HepG2 (cell line): ENCODE data around the gene MYLK3. TPM values are rescaled to one million over a fixed set of nuclear protein-coding genes. Genes with fewer than 3 reads are reported as not detected.

ENCODE experiments used
- CEBPB ChIP-seq: IDR thresholded peaks from 2 replicates; pipeline ENCODE4 v1.6.1; 2011; ENCODE audit warnings: low read depth, low read length, improper control_type of control experiment, borderline replicate concordance
- CEBPG ChIP-seq: IDR thresholded peaks from 2 replicates; pipeline ENCODE4 v1.6.1; 2016
- CERS6 ChIP-seq: sonication (generic); formaldehyde crosslinking; IDR thresholded peaks from 2 replicates; pipeline ENCODE4 v1.5.0; 2020; ENCODE audit warnings: missing genetic modification reagents
- GLI4 ChIP-seq: sonication (generic); formaldehyde crosslinking; IDR thresholded peaks from 2 replicates; pipeline ENCODE4 v1.5.1; 2020; ENCODE audit warnings: missing genetic modification reagents, mild to moderate bottlenecking, moderate library complexity, borderline replicate concordance
- HBP1 ChIP-seq: IDR thresholded peaks from 2 replicates; pipeline ENCODE4 v1.6.1; 2016; ENCODE audit warnings: low read depth, control low read depth
- HINFP ChIP-seq: sonication (generic); formaldehyde crosslinking; IDR thresholded peaks from 2 replicates; pipeline ENCODE4 v1.4.0; 2020; ENCODE audit warnings: low read depth, mild to moderate bottlenecking, missing genetic modification reagents
- KAT8 ChIP-seq: IDR thresholded peaks from 2 replicates; pipeline ENCODE4 v1.6.1; 2016; ENCODE audit warnings: missing genetic modification reagents, missing compliant biosample characterization
- MAF1 ChIP-seq: sonication (generic); formaldehyde crosslinking; IDR thresholded peaks from 2 replicates; pipeline ENCODE4 v1.5.0; 2020; ENCODE audit warnings: missing genetic modification reagents, borderline replicate concordance
- NFE2L2 ChIP-seq: fragments of 150-350 bp; IDR thresholded peaks from 2 replicates; pipeline ENCODE4 v1.6.1; 2014; ENCODE audit warnings: low read length
- PAWR ChIP-seq: sonication (generic); formaldehyde crosslinking; IDR thresholded peaks from 2 replicates; pipeline ENCODE4 v1.4.0; 2020; ENCODE audit warnings: missing genetic modification reagents, mild to moderate bottlenecking, borderline replicate concordance
- POGK ChIP-seq: sonication (generic); formaldehyde crosslinking; conservative IDR thresholded peaks from 2 replicates; pipeline ENCODE4 v1.8.0; 2022; ENCODE audit warnings: mild to moderate bottlenecking, moderate library complexity, missing genetic modification reagents
- RFX5 ChIP-seq: IDR thresholded peaks from 2 replicates; pipeline ENCODE4 v1.6.1; 2011; ENCODE audit warnings: low read depth, low read length, improper control_type of control experiment
- TFAP4 ChIP-seq: sonication (generic); IDR thresholded peaks from 2 replicates; pipeline ENCODE4 v1.6.1; 2016; ENCODE audit warnings: low read depth, borderline replicate concordance
- ZNF101 ChIP-seq: sonication (generic); formaldehyde crosslinking; IDR thresholded peaks from 2 replicates; pipeline ENCODE4 v1.4.0; 2020; ENCODE audit warnings: mild to moderate bottlenecking, low read depth, missing genetic modification reagents, borderline replicate concordance
- ZNF180 ChIP-seq: sonication (generic); formaldehyde crosslinking; IDR thresholded peaks from 2 replicates; pipeline ENCODE4 v1.4.0; 2020; ENCODE audit warnings: low read depth, missing genetic modification reagents, borderline replicate concordance
- ZNF20 ChIP-seq: sonication (generic); formaldehyde crosslinking; IDR thresholded peaks from 2 replicates; pipeline ENCODE4 v1.4.0; 2020; ENCODE audit warnings: mild to moderate bottlenecking, moderate library complexity, missing genetic modification reagents
- ZNF691 ChIP-seq: sonication (generic); formaldehyde crosslinking; IDR thresholded peaks from 2 replicates; pipeline ENCODE4 v1.4.0; 2020; ENCODE audit warnings: missing genetic modification reagents, low read depth, mild to moderate bottlenecking, borderline replicate concordance
- ZNF746 ChIP-seq: sonication (generic); formaldehyde crosslinking; IDR thresholded peaks from 2 replicates; pipeline ENCODE4 v1.8.0; 2022; ENCODE audit warnings: mild to moderate bottlenecking, missing genetic modification reagents
- ZSCAN5A ChIP-seq: sonication (generic); formaldehyde crosslinking; IDR thresholded peaks from 2 replicates; pipeline ENCODE4 v1.8.0; 2022; ENCODE audit warnings: mild to moderate bottlenecking, missing genetic modification reagents, borderline replicate concordance
- polyA plus RNA-seq, 8 experiments: library from polyadenylated mRNA; depleted of rRNA in 3 of 8; stranded (reverse) in 7 of 8; unstranded in 1 of 8; fragments of >200 nt; fragmentation: Illumina TruSeq in 4 of 8; extraction: Trizol in 4 of 8; gene quantifications; 2 replicates each; pipeline versions ENCODE4 v1.2.1 to v1.2.3, GENCODE V29; 2011 to 2016; ENCODE audit warnings: low read depth in 4 of 8, missing spikeins in 1 of 8, mixed read lengths in 1 of 8; ENCODE audit not compliant: insufficient read depth in 1 of 8
- total RNA-seq, 5 experiments: library from RNA; depleted of rRNA; stranded (reverse); fragments of >200 nt; fragmentation: Illumina TruSeq; extraction: Trizol; gene quantifications; 2 replicates each; pipeline ENCODE4 v1.2.3, GENCODE V29; 2016; ENCODE audit warnings: low read depth in 1 of 5

MYLK3 gene
- total and polyA plus RNA-seq, 2 of the 13 experiments (the other 11 are each of a cell fraction or from before 2014, with no cell fraction given) = 0.04 to 0.18 TPM

- peak; percentile 88 for TF ChIP-seq GLI4
- no peak for TF ChIP-seq CEBPB
- peak; percentile 39; the same call in 1 of the 2 replicates for TF ChIP-seq POGK
- no peak for TF ChIP-seq NFE2L2
- TF ChIP-seq PAWR (CRISPR knock-in tag) = no peak
- no peak; the same call in 1 of the 2 replicates for TF ChIP-seq TFAP4
- no peak; the same call in 1 of the 2 replicates for TF ChIP-seq RFX5
- TF ChIP-seq ZNF691 (CRISPR knock-in tag) = peak; percentile 89; the same call in 1 of the 2 replicates
- TF ChIP-seq CERS6 (CRISPR knock-in tag) = no peak
- no peak for TF ChIP-seq ZNF20 (CRISPR knock-in tag)
- 0 out of 2 replicates have a peak, but pooled peaks have one; percentile 63 for TF ChIP-seq ZSCAN5A (CRISPR knock-in tag)
- no peak for TF ChIP-seq CEBPG (CRISPR knock-in tag)
- peak; percentile 34; the same call in 1 of the 2 replicates for TF ChIP-seq HBP1 (CRISPR knock-in tag)
- no peak for TF ChIP-seq ZNF101 (CRISPR knock-in tag)
- TF ChIP-seq KAT8 = peak; percentile 78
- no peak for TF ChIP-seq HINFP
- TF ChIP-seq ZNF180 (CRISPR knock-in tag) = peak; percentile 57; the same call in 1 of the 2 replicates
- peak; percentile 75; the same call in 1 of the 2 replicates for TF ChIP-seq MAF1 (CRISPR knock-in tag)
- TF ChIP-seq ZNF746 = peak; percentile 85; the same call in 1 of the 2 replicates
These were observed 59.3 kb downstream of the MYLK3 start, which contains the start of gene VPS35 (continued) for GRCh38 chr16:46688654-46689364.
